Common myeloid progenitor, CD34-positive (primary cell): ENCODE results near the gene APPL2.
"Not testable (repeated sequence)": the region's sequence is repeated elsewhere in the genome, so short reads cannot be mapped to it uniquely, and the experiment has no call there.

Source experiments
- CTCF ChIA-PET: fragments of 350-600 bp; sonication (Branson Sonifier 250); formaldehyde crosslinking; loops from one replicate; lab custom pipeline; 2021; ENCODE audit warnings: antibody characterized with exemption; lab: Charles Lee
- POLR2A ChIA-PET: fragments of 350-600 bp; sonication (Branson Sonifier 250); formaldehyde crosslinking; loops from one replicate; lab custom pipeline; 2021; ENCODE audit warnings: antibody characterized with exemption; lab: Charles Lee
- DNase-seq, 3 donors: peaks; one replicate each; pipeline versions ENCODE4 v3.0.0 to v3.0.0-alpha.2; 2013
- H3K27ac ChIP-seq, 2 experiments: 1 replicate in 1 of 2; 2 replicates in 1 of 2; pipeline ENCODE4 v1.7.0; 2013; ENCODE audit warnings: inconsistent platforms in 2 of 2, low read length in 2 of 2, mild to moderate bottlenecking in 2 of 2, low read depth in 1 of 2, moderate library complexity in 1 of 2; ENCODE audit not compliant: severe bottlenecking in 2 of 2, insufficient read depth in 1 of 2, poor library complexity in 1 of 2
- H3K27me3 ChIP-seq, 5 experiments: replicated peaks in 2 of 5; 1 replicate in 3 of 5; 2 replicates in 2 of 5; pipeline versions ENCODE4 v1.6.1 to v1.7.0; 2013; ENCODE audit warnings: low read length in 4 of 5, mild to moderate bottlenecking in 2 of 5, moderate library complexity in 2 of 5, inconsistent platforms in 1 of 5; ENCODE audit not compliant: insufficient read depth in 5 of 5, control insufficient read depth in 4 of 5
- H3K36me3 ChIP-seq, 4 experiments: 1 replicate in 2 of 4; 2 replicates in 2 of 4; pipeline versions ENCODE4 v1.6.1 to v1.7.0; 2013; ENCODE audit warnings: low read length in 3 of 4, control low read depth in 1 of 4, mild to moderate bottlenecking in 1 of 4; ENCODE audit not compliant: control insufficient read depth in 4 of 4, insufficient read depth in 4 of 4
- H3K4me1 ChIP-seq, 4 experiments: 1 replicate in 3 of 4; 2 replicates in 1 of 4; pipeline versions ENCODE4 v1.6.1 to v1.7.1; 2013; ENCODE audit warnings: low read length in 3 of 4, mild to moderate bottlenecking in 3 of 4, control low read depth in 1 of 4, inconsistent platforms in 1 of 4, moderate library complexity in 1 of 4; ENCODE audit not compliant: control insufficient read depth in 4 of 4, insufficient read depth in 4 of 4; ENCODE audit errors: control extremely low read depth in 1 of 4
- H3K4me3 ChIP-seq, 7 experiments: 1 replicate in 4 of 7; 2 replicates in 3 of 7; pipeline versions ENCODE4 v1.5.1 to v1.7.0; 2013; ENCODE audit warnings: mild to moderate bottlenecking in 7 of 7, low read length in 6 of 7, moderate library complexity in 6 of 7, inconsistent platforms in 2 of 7, low read depth in 2 of 7, control low read depth in 1 of 7; ENCODE audit not compliant: insufficient read depth in 4 of 7, control insufficient read depth in 1 of 7; ENCODE audit errors: extremely low read depth in 1 of 7
- H3K9me3 ChIP-seq, 5 experiments: 1 replicate in 4 of 5; 2 replicates in 1 of 5; pipeline versions ENCODE4 v1.6.1 to v1.7.1; 2013; ENCODE audit warnings: low read length in 4 of 5, mild to moderate bottlenecking in 2 of 5, inconsistent platforms in 1 of 5, low read depth in 1 of 5, moderate library complexity in 1 of 5; ENCODE audit not compliant: control insufficient read depth in 4 of 5, insufficient read depth in 2 of 5; ENCODE audit errors: control extremely low read depth in 1 of 5
- WGBS: methylation state at CpG from one replicate; pipeline ENCODE4 v1.1.5; 2013; ENCODE audit not compliant: insufficient coverage; 5-methylcytosine and 5-hydroxymethylcytosine counted together

APPL2 gene

GRCh38 chr12:105256431-105256830, 20.5 kb upstream of the APPL2 start:
- H3K4me3 ChIP-seq, CTCF ChIA-PET: not testable (repeated sequence)
- 96% methylated on average over 3 of the region's 5 CpGs for WGBS

GRCh38 chr12:105256011-105256410, 20.0 kb upstream of the APPL2 start:
- Histone ChIP-seq H3K4me1 (peaks cover 0 to 3% (median 0%) of the 10 kb centered on the region in 4 experiments), H3K36me3 (no peaks in the 10 kb centered on the region), H3K27me3 (no peaks in the 10 kb centered on the region), H3K4me3 (no peak overlapping the region), H3K9me3 (peaks cover 0 to 5% (median 0%) of the 10 kb centered on the region in 5 experiments), H3K27ac (no peak overlapping the region)
- ChIA-PET POLR2A (no interaction called here), CTCF (no interaction called here)
- DNase-seq = peak in 2 of 3 donors; percentile 28 to 55
- 5% methylated on average over 2 of the region's 2 CpGs for WGBS

More at GRCh38 chr12:105256431-105256830, 20.5 kb upstream of the APPL2 start:
- DNase-seq = peak in 1 of 3 donors; percentile 14
- H3K9me3 ChIP-seq, POLR2A ChIA-PET, H3K27me3 ChIP-seq, H3K36me3 ChIP-seq, H3K27ac ChIP-seq, H3K4me1 ChIP-seq: not testable (repeated sequence)

- H3K27ac ChIP-seq = no peak overlapping the region
- ChIA-PET CTCF (interaction anchor here (1.0 kb wide), 1 partner anchor 16 kb away, joined by 3 read pairs; no protein-coding TSS in a partner anchor), POLR2A (interaction anchor here (0.6 kb wide), 1 partner anchor 14 kb away, joined by 4 read pairs; no protein-coding TSS in a partner anchor)
- no peak overlapping the region for H3K4me3 ChIP-seq
- WGBS = 94% methylated on average over 2 of the region's 3 CpGs
- no peak for DNase-seq
- peaks cover 0 to 3% (median 0%) of the 10 kb centered on the region in 4 experiments for H3K4me1 ChIP-seq
- no peaks in the 10 kb centered on the region for H3K27me3 ChIP-seq
- no peaks in the 10 kb centered on the region for H3K36me3 ChIP-seq
- H3K9me3 ChIP-seq = peaks cover 0 to 5% (median 0%) of the 10 kb centered on the region in 5 experiments
Observed at GRCh38 chr12:105253866-105254513, 18.0 kb upstream of the APPL2 start.

GRCh38 chr12:105252901-105253300, 16.9 kb upstream of the APPL2 start:
- no peak overlapping the region for H3K27ac ChIP-seq
- H3K4me3 ChIP-seq = no peak overlapping the region
- H3K4me1 ChIP-seq = peaks cover 0 to 3% (median 0%) of the 10 kb centered on the region in 4 experiments
- POLR2A ChIA-PET = no interaction called here
- H3K36me3 ChIP-seq = no peaks in the 10 kb centered on the region
- DNase-seq = no peak
- peaks cover 0 to 5% (median 0%) of the 10 kb centered on the region in 5 experiments for H3K9me3 ChIP-seq
- CTCF ChIA-PET = interaction anchor here (1.2 kb wide), 1 partner anchor 11 kb away, joined by 3 read pairs; no protein-coding TSS in a partner anchor
- WGBS = 100% methylated on average over 4 of the region's 5 CpGs
- no peaks in the 10 kb centered on the region for H3K27me3 ChIP-seq

GRCh38 chr12:105245776-105246427, 9.9 kb upstream of the APPL2 start:
- WGBS = 95% methylated on average over 14 of the region's 20 CpGs

GRCh38 chr12:105245291-105245690, 9.3 kb upstream of the APPL2 start:
- 100% methylated on average over 2 of the region's 4 CpGs for WGBS
- Histone ChIP-seq H3K27ac (no peak overlapping the region), H3K4me1 (peaks cover 0 to 10% (median 7%) of the 10 kb centered on the region in 4 experiments), H3K36me3 (no peaks in the 10 kb centered on the region), H3K9me3 (peaks cover 0 to 3% (median 0%) of the 10 kb centered on the region in 5 experiments), H3K27me3 (no peaks in the 10 kb centered on the region), H3K4me3 (no peak overlapping the region)
- no peak for DNase-seq
- ChIA-PET POLR2A (no interaction called here), CTCF (no interaction called here)

More at GRCh38 chr12:105245776-105246427, 9.9 kb upstream of the APPL2 start:
- H3K27me3 ChIP-seq, H3K4me1 ChIP-seq, H3K27ac ChIP-seq, H3K36me3 ChIP-seq, DNase-seq, H3K9me3 ChIP-seq, H3K4me3 ChIP-seq, POLR2A ChIA-PET: not testable (repeated sequence)
- CTCF ChIA-PET = interaction anchor here (0.9 to 1.0 kb wide), 2 partner anchors 20 to 21 kb away, joined by 3 read pairs; no protein-coding TSS in a partner anchor

GRCh38 chr12:105240228-105240627, 4.3 kb upstream of the APPL2 start:
- no peaks in the 10 kb centered on the region for H3K9me3 ChIP-seq
- no peaks in the 10 kb centered on the region for H3K36me3 ChIP-seq
- CTCF ChIA-PET = interaction anchor here (1.0 to 1.4 kb wide), 2 partner anchors 9 to 16 kb away, joined by 3 to 5 read pairs; no protein-coding TSS in a partner anchor
- no peaks in the 10 kb centered on the region for H3K27me3 ChIP-seq
- 90% methylated on average over 1 of the region's 1 CpG for WGBS
- H3K27ac ChIP-seq = no peak overlapping the region
- POLR2A ChIA-PET = no interaction called here
- no peak overlapping the region for H3K4me3 ChIP-seq
- peaks cover 4 to 26% (median 19%) of the 10 kb centered on the region in 4 experiments for H3K4me1 ChIP-seq
- DNase-seq = peak; percentile 26 to 80 (median 71)
